Mammary epithelial cell (primary cell): Measurements from ENCODE around the gene FBXO36.

Source experiments
- EZH2 ChIP-seq: IDR thresholded peaks from 2 replicates; pipeline ENCODE4 v1.6.1; 2012; ENCODE audit warnings: low read length, inconsistent platforms, borderline replicate concordance
- TF ChIP-seq, protein P1 (sequence below), 2 donors: IDR thresholded peaks in 1 of 2; conservative IDR thresholded peaks in 1 of 2; 2 replicates each; pipeline ENCODE4 v1.5.1; 2011 to 2012; ENCODE audit warnings: inconsistent platforms in 2 of 2, low read length in 2 of 2, mild to moderate bottlenecking in 2 of 2, control low read depth in 1 of 2, low read depth in 1 of 2; ENCODE audit not compliant: insufficient read depth in 1 of 2; ENCODE audit errors: extremely low read depth in 1 of 2

DNA sequence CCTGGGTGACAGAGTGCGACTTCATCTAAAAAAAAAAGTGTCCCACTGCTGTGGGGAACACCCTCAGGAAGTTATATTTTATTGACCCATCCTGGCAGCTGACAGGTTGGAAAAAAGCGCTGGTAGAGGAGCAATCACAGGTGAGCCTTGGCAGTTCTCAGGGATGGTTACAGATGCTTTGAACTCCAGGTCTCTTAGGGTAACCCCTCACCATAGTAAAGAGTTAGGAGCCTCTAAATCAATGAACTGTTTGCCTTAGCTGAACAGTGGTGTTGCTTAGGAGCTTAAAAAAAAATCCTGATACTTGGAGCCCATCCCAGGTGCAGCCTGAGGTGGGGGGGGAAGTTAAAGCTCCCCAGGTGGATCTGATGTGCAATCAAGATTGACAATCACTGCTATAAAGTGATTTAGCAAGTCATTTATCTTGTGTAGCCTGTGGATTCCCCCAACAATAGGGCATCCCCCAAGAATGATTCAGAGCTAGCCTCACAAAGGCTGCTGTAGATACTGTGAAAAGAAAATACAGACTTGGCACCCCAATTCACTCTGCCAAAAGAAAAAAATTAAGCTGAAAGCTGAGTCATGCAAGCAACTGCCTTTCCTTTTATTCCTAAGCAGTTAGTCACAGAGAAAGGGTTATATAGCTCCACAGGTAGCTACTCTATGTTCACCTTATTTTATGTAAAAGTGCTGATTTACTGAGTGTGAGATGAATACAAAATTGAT is 131.6 kb downstream of the FBXO36 start:
- TF ChIP-seq, protein P1, sequence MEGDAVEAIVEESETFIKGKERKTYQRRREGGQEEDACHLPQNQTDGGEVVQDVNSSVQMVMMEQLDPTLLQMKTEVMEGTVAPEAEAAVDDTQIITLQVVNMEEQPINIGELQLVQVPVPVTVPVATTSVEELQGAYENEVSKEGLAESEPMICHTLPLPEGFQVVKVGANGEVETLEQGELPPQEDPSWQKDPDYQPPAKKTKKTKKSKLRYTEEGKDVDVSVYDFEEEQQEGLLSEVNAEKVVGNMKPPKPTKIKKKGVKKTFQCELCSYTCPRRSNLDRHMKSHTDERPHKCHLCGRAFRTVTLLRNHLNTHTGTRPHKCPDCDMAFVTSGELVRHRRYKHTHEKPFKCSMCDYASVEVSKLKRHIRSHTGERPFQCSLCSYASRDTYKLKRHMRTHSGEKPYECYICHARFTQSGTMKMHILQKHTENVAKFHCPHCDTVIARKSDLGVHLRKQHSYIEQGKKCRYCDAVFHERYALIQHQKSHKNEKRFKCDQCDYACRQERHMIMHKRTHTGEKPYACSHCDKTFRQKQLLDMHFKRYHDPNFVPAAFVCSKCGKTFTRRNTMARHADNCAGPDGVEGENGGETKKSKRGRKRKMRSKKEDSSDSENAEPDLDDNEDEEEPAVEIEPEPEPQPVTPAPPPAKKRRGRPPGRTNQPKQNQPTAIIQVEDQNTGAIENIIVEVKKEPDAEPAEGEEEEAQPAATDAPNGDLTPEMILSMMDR (conservative IDR thresholded peaks at IDR 0.05 in 1 of 2, IDR thresholded peaks at IDR 0.05 in 1 of 2; ENCODE audit: extremely low read depth in 1 of 2, insufficient read depth in 1 of 2, low read depth in 1 of 2, low read length in 2 of 2) = no peak
- no peak for TF ChIP-seq EZH2
